Measurements from ENCODE around the gene PNPLA1.

PNPLA1 gene

GRCh38 chr6:36245572-36246061 is 24.2 kb upstream of the PNPLA1 start:
- peak; percentile 23 for TF ChIP-seq CTCF (IDR thresholded peaks at IDR 0.05; ENCODE audit: low read depth, low read length, missing control alignments)
- H3K4me3 ChIP-seq (ENCODE audit: low read depth, low read length): no peak overlapping the region
- DNase-seq (ENCODE audit: low read depth): no peak

GRCh38 chr6:36246506-36247268 is 23.2 kb upstream of the PNPLA1 start:
- H3K4me3 ChIP-seq (ENCODE audit: low read depth, low read length): no peak overlapping the region
- no peak for DNase-seq (ENCODE audit: low read depth)
- no peak for TF ChIP-seq CTCF (IDR thresholded peaks at IDR 0.05; ENCODE audit: low read depth, low read length, missing control alignments)

GRCh38 chr6:36247693-36248092 is 22.2 kb upstream of the PNPLA1 start:
- no peak for TF ChIP-seq CTCF (IDR thresholded peaks at IDR 0.05; ENCODE audit: low read depth, low read length, missing control alignments)
- no peak overlapping the region for H3K4me3 ChIP-seq (ENCODE audit: low read depth, low read length)
- DNase-seq (ENCODE audit: low read depth): no peak

DNA sequence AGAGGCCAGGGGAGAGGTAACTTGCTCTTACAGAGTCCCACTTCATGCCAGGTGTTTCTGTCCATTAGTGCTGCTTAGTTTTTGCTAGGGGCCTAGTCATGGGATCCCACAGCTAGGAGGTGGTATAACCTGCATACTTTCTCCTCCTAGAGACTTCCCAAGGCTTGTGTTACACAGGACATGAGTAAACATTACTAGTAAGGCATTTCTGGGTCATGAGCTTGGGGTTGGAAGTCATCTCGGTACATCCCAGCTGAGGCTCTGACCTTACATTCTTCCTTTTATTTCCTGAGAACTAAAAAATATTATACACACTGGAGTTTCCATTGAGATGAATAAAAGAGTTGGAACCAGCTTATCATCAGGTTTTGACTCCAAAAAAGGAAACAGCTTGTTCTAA is 20.9 kb upstream of the PNPLA1 start:
- DNase-seq (ENCODE audit: low read depth): no peak
- no peak for TF ChIP-seq CTCF (IDR thresholded peaks at IDR 0.05; ENCODE audit: low read depth, low read length, missing control alignments)
- H3K4me3 ChIP-seq (ENCODE audit: low read depth, low read length): no peak overlapping the region

- DNase-seq (ENCODE audit: low read depth): no peak
- no peak for TF ChIP-seq CTCF (IDR thresholded peaks at IDR 0.05; ENCODE audit: low read depth, low read length, missing control alignments)
- H3K4me3 ChIP-seq (ENCODE audit: low read depth, low read length): no peak overlapping the region
Observed at GRCh38 chr6:36249536-36249935, 20.3 kb upstream of the PNPLA1 start.

DNA sequence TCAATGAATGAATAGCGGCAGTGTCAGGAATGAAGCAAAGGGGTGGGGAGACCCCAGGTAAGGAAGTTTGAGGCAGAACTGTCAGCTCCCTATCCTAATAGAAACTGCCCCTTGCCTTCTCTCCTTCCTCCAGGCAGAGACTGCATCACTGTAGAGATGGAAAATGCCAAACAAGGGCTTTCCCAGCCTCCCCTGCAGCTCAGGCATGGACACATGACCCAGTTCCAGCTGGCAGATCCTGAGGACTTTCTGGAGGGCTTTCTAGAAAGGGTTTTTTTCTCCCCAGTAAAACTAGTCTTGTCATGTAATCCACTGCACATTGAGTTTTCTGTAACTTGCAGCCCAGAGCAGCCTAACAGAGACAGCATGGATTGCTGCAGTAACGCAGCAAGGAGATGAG is 17.9 kb upstream of the PNPLA1 start:
- no peak overlapping the region for H3K4me3 ChIP-seq (ENCODE audit: low read depth, low read length)
- DNase-seq (ENCODE audit: low read depth): no peak
- no peak for TF ChIP-seq CTCF (IDR thresholded peaks at IDR 0.05; ENCODE audit: low read depth, low read length, missing control alignments)
